ENCODE results near the gene GPR148. TPM values are rescaled to one million over a fixed set of nuclear protein-coding genes. Genes with fewer than 3 reads are reported as not detected.

The GPR148 gene
- total RNA-seq, 1 experiment from 2014 or later, result not detected

DNA sequence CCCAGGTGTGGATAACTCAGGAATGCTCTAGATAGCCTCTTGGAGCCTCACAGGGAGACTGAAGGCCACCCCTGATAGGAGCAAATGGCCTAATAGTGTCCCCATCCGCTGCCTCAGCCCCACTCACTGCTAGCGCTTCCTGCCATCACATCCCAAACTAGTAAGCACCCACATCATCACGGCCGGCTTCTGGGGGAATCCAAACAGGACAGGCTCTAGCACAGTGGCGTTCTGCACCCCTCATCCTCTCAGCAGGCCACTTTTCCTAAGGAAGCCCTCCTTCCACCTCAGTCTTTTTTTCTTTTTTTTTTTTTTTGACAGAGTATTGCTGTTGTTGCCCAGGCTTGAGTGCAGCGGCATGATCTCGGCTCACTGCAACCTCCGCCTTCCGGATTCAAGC, 20.2 kb downstream of the GPR148 start:
- no peaks in the 10 kb centered on the region for H3K23me2 ChIP-seq (ENCODE audit: insufficient read length, low read depth, low read length, poor library complexity, severe bottlenecking)
- no peak overlapping the region for H2AFZ ChIP-seq (ENCODE audit: low read length)
- Mint-ChIP-seq H3K4me3 (no peak overlapping the region), H3K27ac (no peak overlapping the region), H3K27me3 (ENCODE audit: low read depth) (peaks cover 17% of the 10 kb centered on the region), H3K9me3 (no peaks in the 10 kb centered on the region), H3K36me3 (ENCODE audit: insufficient read depth in 1 of 3, low read depth in 3 of 3) (no peaks in the 10 kb centered on the region), H3K4me1 (peaks cover 12% of the 10 kb centered on the region in 2 experiments)
- H3K23ac ChIP-seq (ENCODE audit: insufficient read length, low read depth, low read length), result no peak overlapping the region
- H2BK20ac ChIP-seq (ENCODE audit: low read depth, low read length, poor library complexity, severe bottlenecking), result no peak overlapping the region
- H3K4me1 ChIP-seq (ENCODE audit: insufficient read depth, low read length), result no peaks in the 10 kb centered on the region
- H2AK5ac ChIP-seq (ENCODE audit: insufficient read length, low read length), result no peak overlapping the region
- no peak overlapping the region for H2BK5ac ChIP-seq (ENCODE audit: insufficient read length, low read length)
- H4K5ac ChIP-seq (ENCODE audit: insufficient read length, low read depth, low read length), result no peak overlapping the region
- no peak overlapping the region for H3K4ac ChIP-seq (ENCODE audit: low read depth, low read length)
- no peak overlapping the region for H3K4me2 ChIP-seq (ENCODE audit: insufficient read depth, insufficient read length, low read length)
- DNase-seq, result no peak
- H3K27me3 ChIP-seq (ENCODE audit: insufficient read depth, low read length), result no peaks in the 10 kb centered on the region
- no peak overlapping the region for H3K27ac ChIP-seq (ENCODE audit: insufficient read length, low read depth, low read length)
- H4K91ac ChIP-seq (ENCODE audit: insufficient read length, low read depth, low read length), result no peak overlapping the region
- no peaks in the 10 kb centered on the region for H3K9me3 ChIP-seq (ENCODE audit: control insufficient read depth, low read depth, low read length)
- H3K56ac ChIP-seq (ENCODE audit: insufficient read length, low read depth, low read length), result no peak overlapping the region
- no peak overlapping the region for H3K14ac ChIP-seq (ENCODE audit: insufficient read depth, low read length)
- TF ChIP-seq, protein P1, sequence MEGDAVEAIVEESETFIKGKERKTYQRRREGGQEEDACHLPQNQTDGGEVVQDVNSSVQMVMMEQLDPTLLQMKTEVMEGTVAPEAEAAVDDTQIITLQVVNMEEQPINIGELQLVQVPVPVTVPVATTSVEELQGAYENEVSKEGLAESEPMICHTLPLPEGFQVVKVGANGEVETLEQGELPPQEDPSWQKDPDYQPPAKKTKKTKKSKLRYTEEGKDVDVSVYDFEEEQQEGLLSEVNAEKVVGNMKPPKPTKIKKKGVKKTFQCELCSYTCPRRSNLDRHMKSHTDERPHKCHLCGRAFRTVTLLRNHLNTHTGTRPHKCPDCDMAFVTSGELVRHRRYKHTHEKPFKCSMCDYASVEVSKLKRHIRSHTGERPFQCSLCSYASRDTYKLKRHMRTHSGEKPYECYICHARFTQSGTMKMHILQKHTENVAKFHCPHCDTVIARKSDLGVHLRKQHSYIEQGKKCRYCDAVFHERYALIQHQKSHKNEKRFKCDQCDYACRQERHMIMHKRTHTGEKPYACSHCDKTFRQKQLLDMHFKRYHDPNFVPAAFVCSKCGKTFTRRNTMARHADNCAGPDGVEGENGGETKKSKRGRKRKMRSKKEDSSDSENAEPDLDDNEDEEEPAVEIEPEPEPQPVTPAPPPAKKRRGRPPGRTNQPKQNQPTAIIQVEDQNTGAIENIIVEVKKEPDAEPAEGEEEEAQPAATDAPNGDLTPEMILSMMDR (conservative IDR thresholded peaks at IDR 0.05), result no peak
- no peak overlapping the region for H3T11ph ChIP-seq (ENCODE audit: low read length)
- H4K8ac ChIP-seq (replicated peaks; ENCODE audit: insufficient read length, low read depth, low read length), result no peak overlapping the region
- H3K9ac ChIP-seq (ENCODE audit: extremely low read depth, insufficient read length, low read length), result no peak overlapping the region
- no CpG with 5 or more reads among the region's 9 CpGs for whole genome bisulfite sequencing (ENCODE audit: extremely low coverage, insufficient read length, low lambda C conversion rate)
- H2BK120ac ChIP-seq (ENCODE audit: low read depth, low read length, poor library complexity, severe bottlenecking), result no peak overlapping the region
- H3K79me1 ChIP-seq (ENCODE audit: insufficient read depth, low read depth, low read length, poor library complexity, severe bottlenecking), result no peaks in the 10 kb centered on the region
- no peak overlapping the region for H2BK12ac ChIP-seq (ENCODE audit: insufficient read length, low read depth, low read length)
- H4K20me1 ChIP-seq (ENCODE audit: control insufficient read depth, insufficient read depth, insufficient read length), result no peaks in the 10 kb centered on the region
- no peak overlapping the region for H2BK15ac ChIP-seq (ENCODE audit: low read depth, low read length)
- no peaks in the 10 kb centered on the region for H3K79me2 ChIP-seq (ENCODE audit: insufficient read depth, low read length)
- no peak overlapping the region for H3K18ac ChIP-seq (ENCODE audit: insufficient read length, low read depth, low read length)

Measured in H9 (cell line).